COLO668 (cell line): ENCODE measurements around the gene FRG2B.
"Not testable (repeated sequence)": the region's sequence is repeated elsewhere in the genome, so short reads cannot be mapped to it uniquely, and the experiment has no call there.

Source experiments
- DNase-seq: peaks from one replicate; lab custom pipeline; 2025; ENCODE audit not compliant: unreplicated experiment; lab: John Stamatoyannopoulos, UW

FRG2B gene

DNA sequence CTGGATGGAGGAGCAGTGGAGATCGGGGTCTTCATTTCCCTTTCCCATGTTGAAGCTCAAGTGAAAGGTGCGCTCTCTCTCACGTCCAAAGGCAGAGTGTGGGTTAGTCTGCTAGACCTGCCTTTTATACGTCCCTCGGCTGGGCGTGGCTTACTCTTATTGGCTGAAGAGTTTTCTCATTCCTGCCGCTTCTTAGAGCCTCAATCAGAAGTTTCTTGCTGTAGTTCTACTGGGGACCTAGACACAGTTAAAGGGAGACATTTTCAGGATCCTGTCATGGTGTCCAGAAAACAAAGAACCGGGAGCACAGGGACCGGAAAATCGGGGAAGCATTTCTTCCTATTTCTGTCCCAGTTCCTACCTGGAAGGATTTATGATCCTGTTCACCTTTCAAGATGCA lies at the start of gene FRG2B:
FRG2B (minus strand) TSS at position 101 of the 400 bp plus-strand sequence; CDS start at position 48, 53 bp downstream.
- DNase-seq: not testable (repeated sequence)

DNA sequence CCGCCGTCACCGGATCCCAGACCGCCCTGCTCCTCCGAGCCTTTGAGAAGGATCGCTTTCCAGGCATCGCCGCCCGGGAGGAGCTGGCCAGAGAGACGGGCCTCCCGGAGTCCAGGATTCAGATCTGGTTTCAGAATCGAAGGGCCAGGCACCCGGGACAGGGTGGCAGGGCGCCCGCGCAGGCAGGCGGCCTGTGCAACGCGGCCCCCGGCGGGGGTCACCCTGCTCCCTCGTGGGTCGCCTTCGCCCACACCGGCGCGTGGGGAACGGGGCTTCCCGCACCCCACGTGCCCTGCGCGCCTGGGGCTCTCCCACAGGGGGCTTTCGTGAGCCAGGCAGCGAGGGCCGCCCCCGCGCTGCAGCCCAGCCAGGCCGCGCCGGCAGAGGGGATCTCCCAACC lies 40.9 kb upstream of the FRG2B start:
- DNase-seq: not testable (repeated sequence)

DNA sequence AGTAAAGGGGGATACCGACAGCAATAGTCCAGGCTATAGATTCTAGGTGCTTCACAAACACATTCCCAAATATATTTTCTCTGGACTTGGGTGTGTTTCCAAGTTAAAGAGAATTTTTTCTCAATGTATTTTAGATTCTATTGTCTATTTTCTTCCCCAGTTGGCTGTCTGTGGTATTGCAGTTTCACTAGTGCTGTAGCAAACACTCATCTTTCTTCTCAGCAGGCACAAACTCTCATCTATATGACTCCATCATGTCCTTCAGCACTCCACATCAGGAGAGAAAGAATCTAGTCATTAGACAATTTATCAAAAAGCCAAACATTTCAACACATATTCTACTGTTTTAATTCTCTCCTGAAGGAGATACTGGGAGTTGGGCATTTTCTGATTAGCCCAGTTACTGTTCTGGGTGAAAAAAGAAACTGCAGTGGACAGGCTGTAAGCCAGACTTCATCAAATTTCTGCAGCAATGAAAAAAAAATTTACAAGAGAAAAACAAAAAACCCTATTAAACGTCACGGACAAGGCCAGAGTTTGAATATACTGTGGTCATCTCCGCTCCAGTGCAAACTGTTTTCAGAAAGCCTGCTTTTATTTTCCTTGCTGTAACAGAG lies 37.1 kb upstream of the FRG2B start:
- not testable (repeated sequence) for DNase-seq

DNA sequence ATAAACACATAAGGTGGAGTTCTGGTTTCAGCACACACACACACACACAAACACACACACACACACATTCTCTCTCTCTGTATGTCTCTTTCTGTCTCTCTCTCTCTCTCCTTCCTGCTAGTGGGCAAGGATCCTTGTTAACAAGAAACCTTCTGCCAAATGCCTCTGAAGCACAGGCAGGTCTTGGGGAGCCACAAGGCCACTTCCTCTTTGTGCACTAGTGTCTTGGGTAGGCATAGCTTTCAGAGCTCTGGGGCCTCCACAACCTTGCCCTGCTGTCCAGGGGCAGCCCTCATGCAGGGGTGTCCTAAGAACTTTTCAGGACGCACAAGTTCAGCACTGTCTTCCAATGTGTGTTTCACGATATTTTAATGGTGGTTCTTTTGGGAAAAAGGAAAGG lies 34.5 kb upstream of the FRG2B start:
- not testable (repeated sequence) for DNase-seq

DNA sequence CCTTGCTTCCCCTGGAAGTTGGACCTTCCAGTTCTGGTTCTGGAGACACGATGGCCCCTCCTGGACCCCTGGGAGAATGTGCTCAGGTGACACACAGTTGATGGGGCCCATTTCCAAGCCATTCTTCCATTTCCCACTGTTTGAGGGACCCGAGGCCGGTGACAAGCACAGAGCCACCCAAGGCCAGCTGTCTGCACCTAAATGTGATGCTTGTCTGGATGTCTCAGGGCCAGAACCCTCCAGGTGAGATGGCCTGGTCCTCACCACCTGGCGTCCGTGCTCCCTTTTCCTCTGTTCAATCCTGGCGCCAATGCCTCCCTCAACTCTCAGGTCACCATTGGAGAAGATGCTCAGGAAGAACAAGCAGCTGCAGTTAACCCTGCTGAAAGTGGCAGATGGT lies 33.9 kb upstream of the FRG2B start:
- not testable (repeated sequence) for DNase-seq

DNA sequence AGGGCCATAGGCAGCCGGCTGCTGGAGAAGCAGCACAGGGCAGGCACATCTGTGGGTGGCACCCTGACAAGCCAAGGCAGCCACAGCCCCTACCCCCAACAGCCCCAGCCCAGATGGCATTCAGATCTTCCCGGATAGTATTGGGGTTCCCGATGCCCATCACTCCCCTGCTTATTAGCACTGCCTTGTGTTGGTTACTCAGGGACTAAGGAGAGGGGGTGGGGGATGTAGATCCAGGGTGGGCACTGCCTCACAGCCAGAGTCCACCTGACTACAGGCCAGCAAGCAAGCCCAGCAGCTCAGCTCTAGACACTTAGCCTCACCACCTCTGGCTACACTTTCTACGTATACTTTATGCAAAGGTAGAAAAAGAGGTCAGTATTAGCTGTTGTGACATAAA lies 30.7 kb upstream of the FRG2B start:
- not testable (repeated sequence) for DNase-seq

DNA sequence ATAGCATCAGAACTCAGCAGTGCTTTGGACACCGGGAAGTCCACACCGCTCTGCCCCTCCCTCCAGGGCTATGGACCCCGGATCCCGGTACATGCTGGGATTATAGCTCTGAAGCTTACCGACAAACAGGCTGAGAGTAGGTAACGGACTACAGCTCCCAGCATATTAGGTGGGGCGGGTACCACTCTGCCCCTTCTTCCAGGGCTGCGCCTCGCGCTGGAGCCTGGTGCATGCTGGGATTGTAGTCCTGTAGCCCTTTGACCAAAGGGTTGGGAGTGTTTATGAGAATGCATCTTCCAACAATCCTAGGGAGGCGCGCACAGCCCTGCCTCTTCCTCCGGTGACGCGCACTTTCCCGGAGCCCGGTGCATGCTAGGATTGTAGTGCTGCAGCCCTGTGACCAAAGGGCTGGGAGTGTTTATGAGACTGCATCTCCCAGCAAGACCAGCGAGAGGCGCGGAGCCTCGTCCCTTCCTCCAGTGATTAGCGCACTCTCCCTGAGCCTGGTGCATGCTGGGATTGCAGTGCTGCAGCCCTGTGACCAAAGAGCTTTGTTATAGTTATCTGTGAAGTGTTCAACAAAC lies 22.4 kb upstream of the FRG2B start:
- DNase-seq: not testable (repeated sequence)

DNA sequence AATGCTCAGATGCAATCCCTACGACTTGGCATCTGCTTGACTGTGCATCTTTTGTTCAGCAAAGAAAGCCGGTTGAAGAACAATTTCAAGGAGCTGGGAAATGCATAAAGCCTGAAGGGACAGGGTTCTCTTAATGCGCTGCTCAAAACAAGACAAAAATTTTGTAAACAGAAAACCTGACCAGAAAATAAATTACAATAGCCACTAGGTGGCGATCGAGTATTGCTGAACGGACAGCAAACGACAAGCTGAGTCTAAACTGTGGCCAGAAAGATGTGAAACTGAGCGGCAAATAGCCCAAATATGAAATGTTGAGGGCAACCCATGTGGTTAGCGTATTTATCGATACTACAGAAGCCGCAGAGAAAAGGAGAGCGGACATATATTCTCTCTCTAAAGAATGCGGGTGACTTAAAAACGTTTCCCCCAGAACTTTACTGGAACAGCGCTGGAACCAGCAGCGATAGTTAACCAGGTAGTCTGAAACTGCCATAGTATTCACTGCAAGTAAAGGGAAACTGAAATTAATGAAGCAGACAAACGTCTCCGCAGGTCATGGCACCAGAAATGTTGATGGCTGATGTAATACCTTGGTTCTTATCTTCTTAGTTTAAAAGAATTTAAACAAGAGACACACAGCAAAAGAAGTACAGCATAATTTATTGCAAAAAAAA lies 20.6 kb upstream of the FRG2B start:
- not testable (repeated sequence) for DNase-seq

DNA sequence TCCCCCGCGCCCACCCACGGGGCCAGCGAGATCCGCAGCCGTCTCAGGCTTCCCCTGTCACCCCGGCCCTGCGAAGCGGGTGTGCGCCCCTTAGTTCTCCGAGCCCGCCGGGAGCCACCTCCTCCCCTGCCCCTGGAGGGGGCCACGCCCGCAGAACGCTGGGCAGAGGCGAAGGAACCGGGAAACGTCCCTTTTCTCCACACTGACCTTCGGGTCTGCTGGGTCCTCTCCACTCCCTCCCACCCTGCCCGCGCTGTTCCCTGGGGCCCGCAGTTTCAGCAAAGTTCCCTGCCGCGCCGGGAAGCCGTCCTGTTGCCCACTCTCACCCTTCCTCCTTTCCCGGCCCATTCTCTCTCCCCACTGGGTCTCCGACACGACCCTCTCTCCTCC lies 11.2 kb upstream of the FRG2B start:
- not testable (repeated sequence) for DNase-seq

DNA sequence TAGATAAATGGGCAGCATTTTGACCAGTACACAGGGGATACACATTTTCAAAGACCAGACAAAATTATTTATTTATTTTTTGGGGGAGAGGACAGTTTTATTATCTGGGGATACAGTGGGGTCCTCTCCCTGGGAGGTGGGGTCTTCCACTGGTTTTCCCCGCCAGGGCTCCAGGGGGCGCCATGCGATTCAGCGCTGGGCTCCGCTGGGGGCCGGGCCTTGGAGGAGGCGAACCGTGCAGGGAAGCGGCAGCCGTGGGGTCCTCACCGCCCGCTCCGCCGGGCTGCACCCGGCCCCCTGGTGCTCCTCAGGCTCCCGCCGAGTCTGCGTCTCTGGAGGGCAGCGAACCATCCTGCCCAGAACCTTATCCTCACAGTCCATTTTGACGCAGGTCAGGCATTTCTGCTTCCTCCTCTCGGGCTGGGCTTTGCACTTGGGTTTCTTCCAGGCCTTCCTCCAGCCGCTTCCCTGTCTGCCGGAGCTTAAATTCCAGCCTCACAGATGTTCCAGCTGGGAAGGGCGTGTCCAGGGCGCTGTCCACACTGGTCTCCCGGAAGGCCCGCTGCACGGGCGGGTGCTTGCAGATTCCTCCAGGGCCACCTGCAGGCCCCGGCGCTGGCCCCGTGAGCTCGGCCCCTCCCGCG lies 10.7 kb upstream of the FRG2B start:
- not testable (repeated sequence) for DNase-seq

DNA sequence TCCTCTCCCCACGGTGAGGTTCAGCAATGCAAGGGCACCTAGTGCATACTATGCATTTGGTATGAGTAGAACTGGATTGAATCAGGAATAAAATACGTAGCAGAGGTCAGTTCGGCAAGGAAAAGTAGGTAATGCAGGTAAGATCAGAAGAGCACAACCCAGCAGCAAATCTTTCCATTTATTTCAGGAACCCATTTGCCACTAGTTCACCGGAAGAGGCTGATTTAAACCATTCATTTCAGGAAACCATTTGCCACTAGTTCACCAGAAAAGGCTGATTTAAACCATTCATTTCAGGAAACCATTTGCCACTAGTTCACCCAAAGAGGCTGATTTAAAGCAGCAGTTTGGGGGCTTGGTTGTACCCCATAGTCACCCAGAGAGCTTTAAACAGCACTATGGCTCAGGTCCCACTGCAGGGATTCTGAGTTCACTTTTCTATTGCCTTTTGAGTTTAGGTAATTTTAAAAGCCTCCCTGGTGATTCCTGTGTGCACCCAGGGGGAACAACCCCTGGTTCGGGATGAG lies 4.2 kb upstream of the FRG2B start:
- not testable (repeated sequence) for DNase-seq

DNA sequence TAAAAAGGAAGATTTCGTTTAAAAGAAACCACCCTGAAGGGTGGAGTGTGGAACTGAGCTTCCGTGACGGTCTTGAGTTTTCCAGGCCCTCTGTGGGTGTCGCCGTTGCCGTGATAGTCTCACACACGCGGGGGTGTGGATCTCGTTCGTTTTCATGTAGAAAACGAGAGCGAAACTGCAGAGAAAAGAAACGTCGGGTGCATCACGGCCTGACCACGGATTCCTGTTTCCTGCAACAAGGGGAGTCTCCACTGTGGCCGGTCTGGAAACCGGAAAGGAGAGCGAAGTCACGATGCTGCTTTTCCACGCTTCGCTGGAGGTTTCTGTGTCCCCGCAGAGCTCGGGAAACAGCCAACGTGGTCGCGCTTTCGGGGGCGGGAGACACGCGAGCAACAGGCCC lies 4.1 kb downstream of the FRG2B start:
- not testable (repeated sequence) for DNase-seq

DNA sequence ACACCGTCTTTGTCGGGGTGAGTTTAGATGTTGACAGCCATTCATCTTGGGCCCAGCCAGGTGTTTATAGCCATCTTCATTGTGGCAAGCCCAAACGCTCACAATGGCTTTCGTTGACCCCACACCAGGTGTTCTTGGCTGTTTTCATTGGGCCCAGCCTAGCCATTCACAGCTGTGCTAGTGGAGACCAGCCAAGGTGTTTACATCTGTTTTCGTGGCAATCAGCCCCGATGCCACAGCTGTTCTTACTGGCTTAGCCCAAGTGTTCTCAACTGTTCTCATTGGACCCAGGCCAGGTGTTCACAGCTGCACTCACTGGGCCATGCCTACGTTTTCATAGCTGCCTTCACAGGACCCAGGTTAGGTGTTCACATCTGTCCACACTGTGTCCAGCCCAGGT lies 7.7 kb downstream of the FRG2B start:
- DNase-seq: no peak

DNA sequence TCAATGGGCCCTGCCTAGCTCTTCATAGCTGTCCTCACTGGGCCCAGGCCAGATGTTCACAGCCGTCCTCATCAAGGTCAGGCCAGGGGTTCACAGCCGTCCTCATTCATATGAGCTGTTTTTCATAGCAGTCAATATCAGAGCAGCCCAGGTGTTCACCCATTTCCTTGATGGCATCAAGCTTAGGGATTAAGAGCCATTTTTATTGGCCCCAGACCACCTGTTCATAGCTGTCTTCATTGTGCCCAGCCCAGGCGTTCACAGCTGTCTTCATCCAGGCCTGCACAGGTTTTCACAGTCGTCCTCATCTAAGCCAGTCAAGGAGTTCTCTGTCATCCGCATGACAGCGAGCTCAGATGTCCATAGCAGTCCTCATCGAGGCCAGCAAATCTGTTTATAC lies 9.4 kb downstream of the FRG2B start:
- no peak for DNase-seq

DNA sequence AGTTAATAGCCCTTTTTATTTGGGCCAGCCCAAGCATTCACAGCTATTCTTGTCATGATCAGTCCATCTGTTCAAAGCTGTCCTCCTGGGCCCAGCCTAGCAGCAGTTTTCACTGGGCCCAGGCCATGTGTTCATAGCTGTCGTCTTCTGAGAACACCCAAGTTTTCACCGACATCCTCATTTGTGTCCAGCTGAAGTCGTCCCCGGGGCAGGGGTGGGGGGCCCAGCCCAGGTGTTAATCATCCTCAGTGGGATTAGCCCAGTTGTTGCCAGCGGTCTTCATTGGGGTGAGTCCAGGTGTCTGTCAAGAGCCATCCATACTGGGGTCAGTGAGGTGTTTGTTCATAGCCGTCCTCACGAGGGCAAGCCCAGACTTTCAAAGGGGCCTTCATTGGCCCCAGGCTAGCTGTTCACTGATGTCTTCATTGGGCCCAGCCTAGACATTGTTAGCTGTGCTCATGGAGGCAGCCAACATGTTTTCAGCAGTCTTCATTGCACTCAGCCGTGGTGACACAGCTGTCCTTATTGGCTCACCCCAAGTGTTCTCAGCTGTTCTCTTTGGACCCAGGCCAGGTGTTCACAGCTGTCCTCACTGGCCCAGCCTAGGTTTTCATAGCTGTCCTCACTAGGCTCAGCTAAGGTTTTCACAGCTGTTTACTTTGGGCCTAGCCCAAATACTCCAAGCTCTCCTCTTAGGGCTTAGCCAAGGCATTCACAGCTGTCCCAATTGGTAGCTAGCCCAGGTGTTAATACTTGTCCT lies 10.0 kb downstream of the FRG2B start:
- DNase-seq: peak; percentile 22

DNA sequence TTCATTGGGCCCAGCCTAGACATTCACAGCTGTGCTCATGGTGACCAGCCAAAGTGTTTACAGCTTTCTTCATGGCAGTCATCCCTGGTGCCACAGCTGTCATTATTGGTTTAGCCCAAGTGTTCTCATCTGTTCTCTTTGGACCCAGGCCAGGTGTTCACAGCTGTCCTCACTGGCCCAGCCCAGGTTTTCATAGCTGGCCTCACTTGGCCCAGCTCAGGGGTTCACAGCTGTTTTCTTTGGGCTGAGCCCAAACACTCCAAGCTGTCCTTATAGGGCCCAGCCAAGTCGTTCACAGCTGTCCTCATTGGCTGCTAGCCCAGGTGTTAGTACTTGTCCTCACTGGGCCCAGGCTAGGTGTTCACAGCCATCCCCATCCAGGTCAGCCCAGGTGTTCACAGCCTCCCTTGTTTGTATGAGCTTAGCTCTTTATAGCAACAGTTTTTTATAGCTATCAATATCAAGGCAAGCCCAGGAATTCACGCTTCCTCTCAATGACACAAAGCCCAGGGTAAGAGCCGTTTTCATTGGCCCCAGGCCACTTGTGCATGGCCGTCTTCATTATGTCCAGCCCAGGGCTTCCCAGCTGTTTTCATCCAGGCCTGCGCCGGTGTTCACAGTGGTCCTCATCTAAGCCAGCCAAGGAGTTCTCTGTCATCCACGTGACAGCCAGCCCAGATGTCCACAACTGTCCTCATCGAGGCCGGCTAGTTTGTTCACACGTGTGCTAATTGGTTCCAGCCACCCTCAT lies 11.6 kb downstream of the FRG2B start:
- peak; percentile 18 for DNase-seq

DNA sequence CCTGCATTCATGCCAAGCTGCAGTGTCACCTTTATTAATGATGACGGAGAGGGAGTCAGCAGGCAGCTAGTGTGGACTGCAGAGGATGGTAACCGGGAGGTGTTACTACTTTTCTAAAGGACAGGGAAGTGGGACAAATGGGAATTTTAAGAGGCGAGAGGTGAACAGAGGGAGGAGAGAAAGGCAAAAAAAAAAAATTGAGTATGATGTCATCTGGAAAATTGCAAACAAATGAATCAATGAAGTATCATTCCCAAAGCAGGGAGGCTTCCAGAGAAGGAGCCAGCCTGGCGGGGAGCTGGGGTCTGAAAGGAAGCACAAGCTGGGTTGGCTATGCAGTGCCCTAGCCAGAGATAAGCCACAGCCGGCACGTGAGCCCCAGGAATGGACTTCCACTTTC lies 12.9 kb downstream of the FRG2B start:
- no peak for DNase-seq

DNA sequence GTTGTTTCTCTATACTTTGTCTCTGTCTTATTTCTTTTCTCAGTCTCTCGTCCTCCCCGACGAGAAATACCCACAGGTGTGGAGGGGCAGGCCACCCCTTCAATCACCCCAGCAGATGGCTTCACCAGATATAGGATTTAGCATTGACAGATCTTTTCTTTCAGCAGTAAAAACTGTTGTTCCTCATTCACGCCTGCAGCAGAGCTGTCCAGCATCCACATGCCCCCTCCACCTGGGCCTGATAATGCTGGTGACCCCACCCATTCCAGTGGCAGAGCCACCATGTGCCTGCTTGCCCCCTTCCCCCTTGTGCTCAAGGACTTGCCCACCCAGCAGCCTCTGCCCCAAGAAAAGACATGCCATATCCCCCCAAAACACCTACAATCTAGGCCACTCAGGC lies 15.5 kb downstream of the FRG2B start:
- no peak for DNase-seq

DNA sequence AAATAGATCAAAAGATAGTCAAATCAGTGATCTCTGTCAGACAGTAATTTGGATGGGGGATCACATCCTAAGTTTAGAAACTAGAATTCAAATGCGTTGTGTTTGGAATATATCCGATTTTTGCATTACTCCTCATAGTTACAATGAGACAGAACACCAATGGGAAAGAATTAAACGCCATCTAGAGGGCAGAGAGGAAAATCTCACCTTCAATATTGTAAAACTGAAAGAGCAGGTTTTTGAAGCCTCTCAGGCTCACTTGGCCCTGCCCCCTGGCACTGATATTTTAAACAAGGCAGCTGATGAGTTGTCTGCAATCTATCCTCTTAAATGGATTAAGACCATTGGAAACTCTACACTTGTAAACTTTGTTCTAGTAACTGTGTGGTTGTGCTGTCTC lies 17.7 kb downstream of the FRG2B start:
- no peak for DNase-seq

DNA sequence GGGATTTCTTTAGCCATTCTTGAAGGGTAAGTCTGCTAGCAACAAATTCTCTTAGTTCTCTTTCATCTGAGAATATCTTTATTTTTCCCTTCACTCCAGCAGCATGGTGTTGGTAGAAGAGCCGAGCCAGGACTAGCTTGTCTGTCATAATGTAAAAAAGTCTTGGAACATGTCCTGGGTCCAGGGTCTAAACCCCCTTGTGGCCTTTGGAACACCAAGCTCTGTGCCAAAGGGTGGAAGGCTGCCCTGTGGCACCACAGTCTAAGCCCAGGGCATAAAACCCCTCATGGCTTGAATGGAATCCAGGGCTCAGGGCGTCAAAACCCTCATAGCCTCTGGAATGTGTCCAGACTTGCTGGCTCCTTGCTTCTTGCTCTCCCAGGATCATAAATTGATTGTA lies 23.2 kb downstream of the FRG2B start:
- not testable (repeated sequence) for DNase-seq
